GM12878 (cell line): Measurements from ENCODE around the gene HAND2. TPM values are rescaled to one million over a fixed set of nuclear protein-coding genes. Genes with fewer than 3 reads are reported as not detected.

Experiments
- EP300 ChIP-seq, 2 experiments: fragments of 150-350 bp in 1 of 2; IDR thresholded peaks; 2 replicates each; pipeline ENCODE4 v1.6.1; 2011 to 2012; ENCODE audit warnings: low read depth in 2 of 2, low read length in 2 of 2, borderline replicate concordance in 1 of 2, improper control_type of control experiment in 1 of 2, inconsistent platforms in 1 of 2; ENCODE audit not compliant: control insufficient read depth in 1 of 2
- ESRRA ChIP-seq: IDR thresholded peaks from 2 replicates; pipeline ENCODE4 v1.6.1; 2012; ENCODE audit warnings: mild to moderate bottlenecking, low read length, improper control_type of control experiment
- NFXL1 ChIP-seq: fragments of 450-650 bp; IDR thresholded peaks from 2 replicates; pipeline ENCODE4 v1.6.1; 2017; ENCODE audit warnings: antibody characterized with exemption, mild to moderate bottlenecking, borderline replicate concordance
- SPI1 ChIP-seq: IDR thresholded peaks from 2 replicates; pipeline ENCODE4 v1.6.1; 2011; ENCODE audit warnings: low read depth, mild to moderate bottlenecking, low read length, moderate library complexity, borderline replicate concordance; ENCODE audit not compliant: insufficient read depth
- polyA plus RNA-seq, 11 experiments: library from polyadenylated mRNA; depleted of rRNA in 4 of 11; unstranded in 6 of 11; stranded (reverse) in 5 of 11; fragments of >200 nt; fragmentation: Nextera tagmentation in 4 of 11; fragmentation: Illumina TruSeq in 1 of 11; extraction: Ambion mirVana in 4 of 11; extraction: Trizol in 1 of 11; gene quantifications; 1 replicate in 1 of 11; 2 replicates in 10 of 11; pipeline versions ENCODE4 v1.2.1 to v1.2.3, GENCODE V29; 2011 to 2016; ENCODE audit warnings: inconsistent platforms in 2 of 11, missing spikeins in 2 of 11, low read depth in 1 of 11
- total RNA-seq, 4 experiments: library from RNA; depleted of rRNA in 3 of 4; stranded (reverse); fragments of >200 nt in 3 of 4; fragmentation: Illumina TruSeq in 1 of 4; extraction: Trizol in 1 of 4; gene quantifications; 2 replicates each; pipeline versions ENCODE4 v1.2.1 to v1.2.3, GENCODE V29; 2013 to 2021
- TF ChIP-seq, protein P1 (sequence below): fragments of 450-650 bp; IDR thresholded peaks from 2 replicates; pipeline ENCODE4 v1.6.1; 2016; ENCODE audit warnings: mild to moderate bottlenecking, moderate library complexity, borderline replicate concordance
- TF ChIP-seq, protein P2 (sequence below): IDR thresholded peaks from 2 replicates; pipeline ENCODE4 v1.6.1; 2011; ENCODE audit warnings: low read depth, low read length, improper control_type of control experiment, borderline replicate concordance

The HAND2 gene
- total and polyA plus RNA-seq, 10 of the 15 experiments (the other 5 are each of a cell fraction or from before 2014, with no cell fraction given) = 0.09 TPM; not detected in 9

GRCh38 chr4:173490817-173491528 lies 39.1 kb downstream of the HAND2 start (continued):
- no peak for TF ChIP-seq NFXL1
- TF ChIP-seq, protein P1, sequence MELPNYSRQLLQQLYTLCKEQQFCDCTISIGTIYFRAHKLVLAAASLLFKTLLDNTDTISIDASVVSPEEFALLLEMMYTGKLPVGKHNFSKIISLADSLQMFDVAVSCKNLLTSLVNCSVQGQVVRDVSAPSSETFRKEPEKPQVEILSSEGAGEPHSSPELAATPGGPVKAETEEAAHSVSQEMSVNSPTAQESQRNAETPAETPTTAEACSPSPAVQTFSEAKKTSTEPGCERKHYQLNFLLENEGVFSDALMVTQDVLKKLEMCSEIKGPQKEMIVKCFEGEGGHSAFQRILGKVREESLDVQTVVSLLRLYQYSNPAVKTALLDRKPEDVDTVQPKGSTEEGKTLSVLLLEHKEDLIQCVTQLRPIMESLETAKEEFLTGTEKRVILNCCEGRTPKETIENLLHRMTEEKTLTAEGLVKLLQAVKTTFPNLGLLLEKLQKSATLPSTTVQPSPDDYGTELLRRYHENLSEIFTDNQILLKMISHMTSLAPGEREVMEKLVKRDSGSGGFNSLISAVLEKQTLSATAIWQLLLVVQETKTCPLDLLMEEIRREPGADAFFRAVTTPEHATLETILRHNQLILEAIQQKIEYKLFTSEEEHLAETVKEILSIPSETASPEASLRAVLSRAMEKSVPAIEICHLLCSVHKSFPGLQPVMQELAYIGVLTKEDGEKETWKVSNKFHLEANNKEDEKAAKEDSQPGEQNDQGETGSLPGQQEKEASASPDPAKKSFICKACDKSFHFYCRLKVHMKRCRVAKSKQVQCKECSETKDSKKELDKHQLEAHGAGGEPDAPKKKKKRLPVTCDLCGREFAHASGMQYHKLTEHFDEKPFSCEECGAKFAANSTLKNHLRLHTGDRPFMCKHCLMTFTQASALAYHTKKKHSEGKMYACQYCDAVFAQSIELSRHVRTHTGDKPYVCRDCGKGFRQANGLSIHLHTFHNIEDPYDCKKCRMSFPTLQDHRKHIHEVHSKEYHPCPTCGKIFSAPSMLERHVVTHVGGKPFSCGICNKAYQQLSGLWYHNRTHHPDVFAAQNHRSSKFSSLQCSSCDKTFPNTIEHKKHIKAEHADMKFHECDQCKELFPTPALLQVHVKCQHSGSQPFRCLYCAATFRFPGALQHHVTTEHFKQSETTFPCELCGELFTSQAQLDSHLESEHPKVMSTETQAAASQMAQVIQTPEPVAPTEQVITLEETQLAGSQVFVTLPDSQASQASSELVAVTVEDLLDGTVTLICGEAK = no peak
- TF ChIP-seq SPI1 = no peak
- TF ChIP-seq EP300 (IDR thresholded peaks at IDR 0.05; ENCODE audit: borderline replicate concordance in 1 of 2, control insufficient read depth in 1 of 2, low read depth in 2 of 2, low read length in 2 of 2) = no peak
- TF ChIP-seq, protein P2, sequence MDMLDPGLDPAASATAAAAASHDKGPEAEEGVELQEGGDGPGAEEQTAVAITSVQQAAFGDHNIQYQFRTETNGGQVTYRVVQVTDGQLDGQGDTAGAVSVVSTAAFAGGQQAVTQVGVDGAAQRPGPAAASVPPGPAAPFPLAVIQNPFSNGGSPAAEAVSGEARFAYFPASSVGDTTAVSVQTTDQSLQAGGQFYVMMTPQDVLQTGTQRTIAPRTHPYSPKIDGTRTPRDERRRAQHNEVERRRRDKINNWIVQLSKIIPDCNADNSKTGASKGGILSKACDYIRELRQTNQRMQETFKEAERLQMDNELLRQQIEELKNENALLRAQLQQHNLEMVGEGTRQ = no peak
- no peak for TF ChIP-seq ESRRA
- TF ChIP-seq, all 136 proteins: peak for 0
